UCSD-AML1 (cell line): ENCODE data around the gene EPAS1.

Experiments used
- DNase-seq: peaks from one replicate; lab custom pipeline; 2025; ENCODE audit not compliant: unreplicated experiment; lab: John Stamatoyannopoulos, UW

EPAS1 gene

GRCh38 chr2:46299365-46300263 is 2.4 kb downstream of the EPAS1 start:
- DNase-seq = peak; percentile 38

- no peak for DNase-seq
These were observed 3.2 kb downstream of the EPAS1 start for GRCh38 chr2:46300406-46300832.

GRCh38 chr2:46302005-46302695 is 4.9 kb downstream of the EPAS1 start:
- no peak for DNase-seq

GRCh38 chr2:46303233-46303632 is 6.0 kb downstream of the EPAS1 start:
- no peak for DNase-seq

- no peak for DNase-seq
These were observed 6.6 kb downstream of the EPAS1 start for GRCh38 chr2:46303822-46304221.

GRCh38 chr2:46304635-46305034 is 7.4 kb downstream of the EPAS1 start:
- no peak for DNase-seq

GRCh38 chr2:46305187-46305586 is 8.0 kb downstream of the EPAS1 start:
- DNase-seq = no peak

- DNase-seq = no peak
These were observed 8.6 kb downstream of the EPAS1 start for GRCh38 chr2:46305767-46306166.

- DNase-seq = no peak
These were observed 9.1 kb downstream of the EPAS1 start for GRCh38 chr2:46306330-46306751.

- no peak for DNase-seq
These were observed 9.9 kb downstream of the EPAS1 start for GRCh38 chr2:46306988-46307655.

GRCh38 chr2:46308081-46308480 is 10.9 kb downstream of the EPAS1 start:
- DNase-seq = no peak

GRCh38 chr2:46308629-46309028 is 11.4 kb downstream of the EPAS1 start:
- no peak for DNase-seq

- DNase-seq = no peak
These were observed 12.1 kb downstream of the EPAS1 start for GRCh38 chr2:46309052-46309953.

GRCh38 chr2:46310446-46310845 is 13.2 kb downstream of the EPAS1 start:
- no peak for DNase-seq

GRCh38 chr2:46311651-46312223 is 14.5 kb downstream of the EPAS1 start:
- DNase-seq = no peak

- no peak for DNase-seq
These were observed 15.9 kb downstream of the EPAS1 start for GRCh38 chr2:46313063-46313462.

- no peak for DNase-seq
These were observed 17.0 kb downstream of the EPAS1 start for GRCh38 chr2:46314065-46314835.

- peak; percentile 68 for DNase-seq
These were observed 18.1 kb downstream of the EPAS1 start for GRCh38 chr2:46315103-46315890.

- no peak for DNase-seq
These were observed 19.9 kb downstream of the EPAS1 start for GRCh38 chr2:46317094-46317486.
